ENCODE measurements around the gene TYMP. TPM values are rescaled to one million over a fixed set of nuclear protein-coding genes. Genes with fewer than 3 reads are reported as not detected.
"Not testable (repeated sequence)": the region's sequence is repeated elsewhere in the genome, so short reads cannot be mapped to it uniquely, and the experiment has no call there.

TYMP gene
- total RNA-seq, 1 experiment from 2014 or later, result 27.3 TPM

DNA sequence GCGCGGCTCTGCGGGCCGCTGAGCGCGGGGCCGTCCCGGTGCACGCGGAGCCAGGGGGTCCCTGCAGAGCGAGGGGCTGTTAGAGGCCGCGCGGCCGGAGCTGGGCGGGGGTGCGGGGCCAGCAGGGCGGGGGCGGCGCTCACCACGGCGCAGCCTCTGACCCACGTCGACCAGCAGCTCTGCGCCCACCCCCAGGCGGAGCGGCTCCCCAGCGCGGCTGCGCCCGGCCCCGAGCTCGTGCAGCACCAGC lies 4.0 kb downstream of the TYMP start:
- DNase-seq (ENCODE audit: extremely low read depth, low read depth), result no peak

DNA sequence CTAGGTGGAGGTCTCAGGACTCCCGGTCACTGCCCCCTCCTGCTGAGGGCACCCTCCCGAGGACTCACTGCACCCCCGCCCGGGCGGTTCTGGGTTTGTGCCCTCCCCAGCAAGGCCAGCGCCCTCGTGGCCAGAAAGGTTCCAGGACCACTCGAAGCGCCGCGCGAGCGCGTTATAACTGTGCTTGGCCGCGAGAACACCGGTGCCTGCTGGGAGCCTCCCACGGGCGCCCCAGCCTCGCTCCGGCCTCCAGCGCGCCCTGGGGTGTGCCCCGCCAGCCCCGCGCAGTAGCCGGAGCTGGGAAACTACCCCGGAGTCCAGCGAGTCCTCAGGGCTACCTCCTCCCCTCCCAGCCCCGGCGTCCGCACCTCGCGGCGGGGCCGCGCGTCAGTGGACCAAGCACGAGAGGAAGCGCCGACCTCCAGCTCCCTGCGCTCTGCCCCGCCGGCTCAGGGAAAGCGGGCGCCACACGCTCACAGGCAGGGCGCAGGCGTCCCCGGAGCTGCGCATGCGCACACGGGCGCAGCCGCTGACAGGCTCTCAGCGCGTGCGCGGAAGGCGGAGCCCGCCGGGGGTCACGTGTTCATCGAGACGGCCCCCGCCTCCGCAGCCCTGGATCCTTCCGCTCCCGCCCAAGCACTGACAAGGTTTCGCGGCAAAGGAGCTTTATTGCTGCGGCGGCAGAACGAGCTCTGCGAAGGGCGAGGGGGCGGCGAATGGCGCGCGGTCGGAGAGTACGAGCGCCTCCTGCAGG lies 4.5 kb downstream of the TYMP start, which contains the start of gene SCO2:
Gene SCO2, minus strand, starts transcription at position 495 of the 754 bp plus-strand sequence. CDS start 1,187 bp downstream, outside the sequence.
- peak; percentile 88 for DNase-seq (ENCODE audit: extremely low read depth, low read depth)

DNA sequence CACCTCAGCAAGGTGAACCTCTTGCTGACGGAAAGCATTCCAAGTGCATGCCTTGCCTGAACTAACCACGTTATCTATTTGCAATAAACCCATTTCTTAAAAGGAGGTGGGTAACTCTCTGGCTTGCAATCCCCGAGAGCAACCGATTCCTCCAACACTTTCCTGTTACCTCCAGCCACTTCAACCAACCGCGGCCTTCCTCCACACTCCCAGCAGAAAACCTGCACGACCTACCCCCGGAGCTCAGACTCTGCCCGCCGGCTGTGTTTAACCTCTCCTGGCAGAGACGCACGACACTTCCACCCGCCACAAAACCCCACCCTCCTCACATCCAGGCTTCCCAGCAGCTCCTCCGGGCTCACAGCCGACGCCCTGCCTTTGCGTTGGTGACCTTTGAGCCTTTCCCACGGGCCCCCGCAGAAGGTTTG lies 5.1 kb downstream of the TYMP start:
- DNase-seq (ENCODE audit: extremely low read depth, low read depth), result no peak

DNA sequence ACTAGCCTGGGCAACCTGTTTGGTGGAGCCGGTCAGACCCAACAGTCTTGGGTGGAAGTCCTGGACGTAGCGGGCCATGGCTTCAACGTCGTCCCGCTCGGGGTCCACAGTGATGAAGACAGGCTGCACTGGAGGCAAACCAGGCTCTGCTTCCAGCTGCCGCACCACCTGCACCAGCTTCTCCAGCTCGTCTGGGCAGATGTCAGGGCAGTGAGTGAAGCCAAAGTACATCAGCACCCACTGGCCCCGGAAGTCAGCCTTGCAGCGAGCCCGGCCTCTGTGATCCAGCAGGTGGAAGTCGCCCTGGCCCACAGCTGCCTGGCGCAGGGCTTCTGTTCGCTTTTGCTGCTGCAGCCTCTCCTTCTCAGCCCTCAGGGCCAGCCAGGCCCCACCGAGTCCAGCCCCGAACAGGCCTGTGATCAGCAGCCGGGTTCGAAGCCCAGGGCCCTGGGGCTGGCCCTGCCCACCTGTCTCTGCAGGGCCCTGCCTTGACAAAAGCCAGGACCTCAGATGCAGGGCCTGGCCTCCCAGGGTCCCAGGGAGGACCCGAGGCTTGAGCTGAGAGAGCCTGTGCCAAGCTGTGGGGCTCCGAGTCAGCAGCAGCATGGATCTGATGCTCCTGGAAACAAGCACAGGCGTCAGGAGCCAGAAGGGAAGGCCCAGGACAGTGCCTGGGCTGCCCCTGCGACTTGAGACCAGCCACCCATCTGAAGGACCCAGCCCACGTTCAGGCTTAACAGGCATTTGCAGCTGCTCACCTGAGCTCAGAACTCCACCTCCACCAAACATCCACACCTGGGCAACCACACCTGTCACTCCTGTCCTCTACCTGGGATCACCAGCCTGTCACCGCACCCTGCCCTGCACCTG lies 5.8 kb downstream of the TYMP start:
- no peak for DNase-seq (ENCODE audit: extremely low read depth, low read depth)

DNA sequence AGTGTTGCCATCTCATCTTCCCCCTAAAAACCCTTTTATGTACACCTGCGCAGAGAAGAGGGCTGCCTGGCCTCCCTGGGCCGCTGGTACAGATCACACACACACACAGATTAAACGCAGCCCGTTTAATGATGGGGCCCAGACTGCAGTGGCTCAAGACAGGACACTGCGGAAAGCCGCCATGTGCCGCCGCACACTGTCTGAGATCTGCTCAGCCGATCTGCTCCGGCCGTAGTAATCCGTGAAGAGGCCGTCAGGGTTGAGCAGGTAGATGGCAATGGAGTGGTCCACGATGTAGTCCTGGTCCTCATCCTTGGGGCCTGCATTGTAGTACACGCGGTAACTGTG lies 6.4 kb downstream of the TYMP start:
- no peak for DNase-seq (ENCODE audit: extremely low read depth, low read depth)

DNA sequence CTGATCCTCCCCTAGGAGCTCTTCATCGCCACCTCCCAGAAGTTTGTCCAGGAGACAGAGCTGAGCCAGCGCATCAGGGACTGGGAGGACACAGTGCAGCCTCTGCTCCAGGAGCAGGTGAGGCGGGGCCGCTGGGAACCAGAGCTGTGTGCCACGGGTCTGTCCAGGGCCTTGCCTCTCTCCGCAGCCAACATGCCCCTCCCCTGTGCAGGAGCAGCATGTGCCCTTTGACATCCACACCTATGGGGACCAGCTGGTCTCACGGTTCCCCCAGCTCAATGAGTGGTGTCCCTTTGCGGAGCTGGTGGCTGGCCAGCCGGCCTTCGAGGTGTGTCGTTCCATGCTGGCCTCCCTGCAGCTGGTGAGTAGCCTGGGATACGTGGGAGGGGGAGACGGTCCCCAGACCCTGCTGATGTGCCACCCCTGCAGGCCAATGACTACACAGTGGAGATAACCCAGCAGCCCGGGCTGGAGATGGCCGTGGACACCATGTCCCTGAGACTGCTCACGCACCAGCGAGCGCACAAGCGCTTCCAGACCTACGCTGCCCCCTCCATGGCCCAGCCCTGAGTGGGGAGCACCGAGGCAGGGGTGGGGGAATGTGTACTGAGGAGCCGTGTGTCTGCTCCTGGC lies 6.9 kb downstream of the TYMP start:
- no peak for DNase-seq (ENCODE audit: extremely low read depth, low read depth)

DNA sequence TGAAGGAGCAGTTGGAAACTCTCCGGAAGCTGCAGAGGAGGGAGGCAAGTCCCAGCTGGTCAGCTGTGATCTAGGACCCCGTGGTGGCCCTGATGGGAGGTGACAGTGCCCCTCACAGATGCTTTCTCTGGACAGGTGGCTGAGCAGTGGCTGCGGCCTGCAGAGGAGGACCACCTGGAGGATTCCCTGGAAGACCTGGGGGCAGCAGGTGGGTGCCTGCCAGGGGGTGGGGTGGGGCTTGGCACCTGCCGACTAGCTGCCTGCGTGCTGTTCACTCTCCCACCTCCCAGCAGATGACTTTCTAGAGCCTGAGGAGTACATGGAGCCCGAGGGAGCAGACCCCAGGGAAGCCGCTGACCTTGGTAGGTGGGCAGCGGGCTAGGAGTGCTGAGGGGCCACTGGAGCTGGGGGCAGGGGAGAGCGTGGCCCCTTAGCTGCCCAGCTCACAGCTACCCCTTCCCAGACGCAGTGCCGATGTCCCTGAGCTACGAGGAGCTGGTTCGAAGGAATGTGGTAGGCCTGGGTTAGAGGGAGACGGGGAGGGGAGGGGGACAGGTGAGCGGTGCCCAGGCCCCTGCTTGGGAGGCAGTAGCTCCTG lies 7.5 kb downstream of the TYMP start:
- DNase-seq (ENCODE audit: extremely low read depth, low read depth), result no peak

DNA sequence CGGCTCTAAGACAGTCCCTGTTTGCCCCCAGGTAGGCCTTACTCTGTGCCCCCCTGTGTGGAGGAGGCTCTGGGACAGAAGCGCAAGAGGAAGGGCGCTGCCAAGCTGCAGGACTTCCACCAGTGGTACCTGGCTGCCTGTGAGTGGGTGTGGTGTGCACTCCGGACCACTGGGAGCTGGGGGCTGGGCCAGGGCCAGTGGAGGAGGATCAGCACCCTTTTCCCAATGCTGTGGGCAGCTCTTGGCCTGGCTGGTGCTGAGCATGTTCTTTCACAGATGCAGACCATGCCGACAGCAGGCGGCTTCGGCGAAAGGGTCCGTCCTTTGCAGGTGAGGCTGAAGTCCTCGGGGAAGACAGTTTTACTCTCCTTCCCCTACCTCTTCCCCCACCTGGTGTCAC lies 8.1 kb downstream of the TYMP start:
- DNase-seq (ENCODE audit: extremely low read depth, low read depth), result no peak

DNA sequence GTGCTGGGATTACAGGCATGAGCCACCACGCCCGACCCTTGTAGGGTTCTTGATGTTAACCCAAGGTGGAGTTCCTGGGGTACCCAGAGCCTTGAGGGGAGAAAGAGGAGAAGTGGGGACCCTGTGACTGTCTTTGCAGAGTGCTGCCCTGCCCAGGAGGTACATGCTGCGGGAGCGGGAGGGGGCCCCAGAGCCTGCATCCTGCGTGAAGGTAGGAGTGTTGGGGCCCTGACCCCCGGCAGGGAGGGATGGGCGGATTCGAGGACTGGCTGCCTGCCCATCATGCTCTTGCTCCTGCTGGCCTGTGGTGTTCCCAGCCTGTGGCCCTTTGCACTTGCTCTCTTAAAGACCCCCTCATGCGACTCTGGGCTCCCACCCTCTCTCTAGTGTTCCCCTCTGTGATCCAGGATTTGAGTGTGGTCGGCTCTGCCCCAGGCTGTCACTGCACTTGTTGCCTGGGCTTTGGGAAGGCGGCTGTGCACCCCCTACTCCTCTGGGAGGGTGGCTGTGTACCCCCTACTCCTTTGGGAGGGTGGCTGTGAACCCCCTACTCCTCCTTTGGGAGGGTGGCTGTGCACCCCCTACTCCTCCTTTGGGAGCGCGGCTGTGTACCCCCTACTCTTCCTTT lies 8.9 kb downstream of the TYMP start:
- no peak for DNase-seq (ENCODE audit: extremely low read depth, low read depth)

DNA sequence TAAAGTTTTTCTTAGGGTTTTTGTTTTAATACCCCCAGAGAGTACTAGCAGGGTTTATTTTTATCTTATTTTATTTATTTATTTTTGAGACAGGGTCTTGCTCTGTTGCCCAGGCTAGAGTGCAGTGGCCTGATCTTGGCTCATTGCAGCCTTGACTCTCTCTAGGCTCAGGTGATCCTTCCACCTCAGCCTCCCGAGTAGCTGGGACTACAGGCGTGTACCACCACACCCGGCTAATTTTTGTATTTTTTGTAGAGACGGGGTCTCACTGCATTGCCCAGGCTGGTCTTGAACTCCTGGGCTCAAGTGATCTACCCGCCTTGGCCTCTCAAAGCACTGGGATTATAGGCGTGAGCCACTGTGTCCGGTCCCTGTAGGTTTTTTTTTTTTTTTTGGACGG lies 9.6 kb downstream of the TYMP start:
- not testable (repeated sequence) for DNase-seq (ENCODE audit: extremely low read depth, low read depth)

DNA sequence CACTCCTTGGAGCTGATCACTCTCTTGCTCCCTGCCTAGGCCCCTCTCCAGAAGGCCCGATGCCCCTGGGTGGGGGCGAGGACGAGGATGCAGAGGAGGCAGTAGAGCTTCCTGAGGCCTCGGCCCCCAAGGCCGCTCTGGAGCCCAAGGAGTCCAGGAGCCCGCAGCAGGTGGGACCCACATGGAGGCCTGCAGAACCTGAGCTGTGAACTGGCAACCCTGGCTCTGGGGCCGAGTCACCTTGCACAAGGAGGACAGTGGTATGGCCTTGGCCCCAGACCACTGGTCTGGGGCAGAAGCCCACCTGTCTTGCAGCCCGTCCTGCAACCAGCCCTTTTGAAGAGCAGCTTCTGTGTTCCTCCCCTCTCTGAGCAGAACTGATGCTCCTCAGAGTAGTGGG lies 10.7 kb downstream of the TYMP start:
- no peak for DNase-seq (ENCODE audit: extremely low read depth, low read depth)

DNA sequence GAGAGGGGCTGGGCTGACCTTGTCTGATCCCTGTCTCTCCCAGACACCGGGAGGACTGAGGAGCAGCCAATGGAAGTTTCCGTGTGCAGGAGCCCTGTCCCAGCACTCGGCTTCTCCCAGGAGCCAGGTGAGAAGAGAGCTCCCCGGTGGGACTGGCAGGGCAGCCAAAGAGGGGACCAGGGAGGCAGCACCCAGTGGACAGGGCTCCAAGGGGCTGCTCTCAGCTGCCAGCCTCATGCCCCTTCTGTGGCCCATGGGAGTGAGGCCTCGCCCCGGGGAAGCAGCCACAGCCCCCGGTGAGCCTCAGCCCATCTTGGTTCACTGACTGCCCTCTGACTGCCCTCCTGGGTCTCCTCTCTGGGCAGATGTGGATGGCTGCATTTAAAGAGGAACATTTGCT lies 11.2 kb downstream of the TYMP start:
- DNase-seq (ENCODE audit: extremely low read depth, low read depth), result no peak

DNA sequence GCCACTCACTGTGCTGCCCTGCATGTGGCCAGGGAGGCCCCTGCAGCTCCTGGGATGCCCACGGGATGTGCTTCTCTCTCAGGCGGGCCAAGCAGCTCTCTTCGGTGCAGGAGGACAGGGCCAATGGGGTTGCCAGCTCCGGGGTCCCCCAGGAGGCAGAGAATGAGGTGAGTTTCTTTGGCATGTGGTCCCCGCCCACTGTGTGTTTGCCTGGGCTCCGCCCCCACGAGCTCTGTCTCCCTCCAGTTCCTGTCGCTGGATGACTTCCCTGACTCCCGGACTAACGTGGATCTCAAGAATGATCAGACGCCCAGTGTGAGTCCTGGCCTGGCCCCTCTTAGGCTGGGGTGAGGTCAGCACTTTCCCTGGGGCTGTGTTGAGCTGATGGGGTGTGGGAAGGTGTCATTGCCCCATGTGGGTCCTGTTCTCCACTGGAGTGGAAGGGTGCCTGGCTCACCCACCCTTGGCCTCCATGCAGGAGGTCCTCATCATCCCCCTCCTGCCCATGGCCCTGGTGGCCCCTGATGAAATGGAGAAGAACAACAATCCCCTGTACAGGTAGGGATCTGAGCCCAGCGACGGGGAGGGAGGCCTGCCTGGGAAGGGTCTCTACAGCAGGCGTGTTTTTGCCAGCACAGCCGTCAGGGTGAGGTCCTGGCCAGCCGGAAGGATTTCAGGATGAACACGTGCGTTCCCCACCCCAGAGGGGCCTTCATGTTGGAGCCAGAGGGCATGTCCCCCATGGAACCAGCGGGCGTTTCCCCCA lies 12.1 kb downstream of the TYMP start:
- no peak for DNase-seq (ENCODE audit: extremely low read depth, low read depth)

DNA sequence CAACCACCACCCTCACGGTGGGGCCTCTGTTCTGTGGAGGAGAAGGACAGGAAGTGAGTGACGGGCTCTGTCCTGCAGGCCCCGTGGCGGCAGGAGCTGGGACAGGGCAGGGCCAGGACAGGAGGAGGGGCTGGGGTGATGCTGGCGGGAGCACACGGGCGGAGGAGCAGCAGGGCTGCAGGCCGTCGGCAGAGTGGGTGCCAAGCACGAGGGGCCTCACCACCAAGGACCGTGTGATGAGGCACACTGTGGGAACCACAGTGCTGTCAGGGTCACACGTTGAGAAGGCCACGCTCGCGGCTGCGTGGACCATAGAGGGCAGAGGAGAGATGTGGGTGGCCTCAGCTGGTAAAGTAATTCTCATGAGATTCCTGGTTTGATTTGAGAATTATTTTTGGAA lies 12.9 kb downstream of the TYMP start:
- no peak for DNase-seq (ENCODE audit: extremely low read depth, low read depth)

DNA sequence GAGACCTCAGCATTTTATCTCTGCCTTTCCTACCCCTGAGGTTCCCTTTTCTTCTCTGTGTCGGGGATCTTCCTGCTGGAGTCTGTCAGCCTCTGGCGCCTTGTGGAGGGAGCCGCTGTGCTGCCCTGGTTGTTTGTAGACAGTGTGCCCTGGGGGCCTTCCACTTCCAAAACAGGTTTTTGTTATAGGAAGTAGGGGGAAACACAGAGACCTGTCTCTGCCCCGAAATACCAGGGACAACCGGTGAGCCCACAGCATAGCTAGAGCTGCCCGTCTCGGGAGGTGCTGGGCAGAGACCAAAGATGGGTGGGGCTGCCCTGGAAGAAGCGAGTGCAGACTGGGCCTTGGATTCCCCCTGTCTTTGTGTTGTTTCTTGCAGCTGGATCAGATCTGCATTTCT lies 13.7 kb downstream of the TYMP start:
- no peak for DNase-seq (ENCODE audit: extremely low read depth, low read depth)

DNA sequence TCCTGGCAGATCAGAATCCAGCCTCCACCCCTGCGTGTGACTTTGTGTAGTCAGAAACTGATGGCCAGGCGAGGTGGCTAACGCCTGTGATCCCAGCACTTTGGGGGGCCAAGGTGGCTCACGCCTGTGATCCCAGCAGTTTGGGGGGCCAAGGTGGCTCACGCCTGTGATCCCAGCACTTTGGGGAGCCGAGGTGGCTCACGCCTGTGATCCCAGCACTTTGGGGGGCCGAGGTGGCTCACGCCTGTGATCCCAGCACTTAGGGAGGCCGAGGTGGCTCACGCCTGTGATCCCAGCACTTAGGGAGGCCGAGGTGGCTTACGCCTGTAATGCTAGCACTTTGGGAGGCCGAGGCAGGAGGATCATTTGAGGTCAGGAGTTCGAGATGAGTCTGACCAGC lies 16.6 kb downstream of the TYMP start:
- no peak for DNase-seq (ENCODE audit: extremely low read depth, low read depth)

DNA sequence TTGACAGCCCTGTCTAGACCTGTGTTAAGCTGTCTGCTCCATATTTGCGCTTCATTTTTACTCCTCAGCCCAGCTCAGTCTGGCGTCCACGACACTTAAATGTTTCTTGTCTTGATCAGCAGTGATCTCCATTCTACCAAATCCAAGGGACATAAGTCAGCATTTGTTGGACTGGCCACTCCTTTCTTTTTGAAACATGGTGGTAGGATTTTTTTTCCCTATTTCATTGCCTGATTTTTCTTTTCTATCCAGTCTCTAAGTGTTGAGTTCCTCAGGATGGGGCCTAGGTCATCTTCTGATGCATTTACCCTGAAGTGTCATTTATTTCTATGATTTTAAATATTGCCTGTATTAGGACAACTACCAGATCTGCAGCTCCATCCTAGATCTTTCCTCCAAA lies 20.9 kb downstream of the TYMP start:
- DNase-seq (ENCODE audit: extremely low read depth, low read depth), result no peak

DNA sequence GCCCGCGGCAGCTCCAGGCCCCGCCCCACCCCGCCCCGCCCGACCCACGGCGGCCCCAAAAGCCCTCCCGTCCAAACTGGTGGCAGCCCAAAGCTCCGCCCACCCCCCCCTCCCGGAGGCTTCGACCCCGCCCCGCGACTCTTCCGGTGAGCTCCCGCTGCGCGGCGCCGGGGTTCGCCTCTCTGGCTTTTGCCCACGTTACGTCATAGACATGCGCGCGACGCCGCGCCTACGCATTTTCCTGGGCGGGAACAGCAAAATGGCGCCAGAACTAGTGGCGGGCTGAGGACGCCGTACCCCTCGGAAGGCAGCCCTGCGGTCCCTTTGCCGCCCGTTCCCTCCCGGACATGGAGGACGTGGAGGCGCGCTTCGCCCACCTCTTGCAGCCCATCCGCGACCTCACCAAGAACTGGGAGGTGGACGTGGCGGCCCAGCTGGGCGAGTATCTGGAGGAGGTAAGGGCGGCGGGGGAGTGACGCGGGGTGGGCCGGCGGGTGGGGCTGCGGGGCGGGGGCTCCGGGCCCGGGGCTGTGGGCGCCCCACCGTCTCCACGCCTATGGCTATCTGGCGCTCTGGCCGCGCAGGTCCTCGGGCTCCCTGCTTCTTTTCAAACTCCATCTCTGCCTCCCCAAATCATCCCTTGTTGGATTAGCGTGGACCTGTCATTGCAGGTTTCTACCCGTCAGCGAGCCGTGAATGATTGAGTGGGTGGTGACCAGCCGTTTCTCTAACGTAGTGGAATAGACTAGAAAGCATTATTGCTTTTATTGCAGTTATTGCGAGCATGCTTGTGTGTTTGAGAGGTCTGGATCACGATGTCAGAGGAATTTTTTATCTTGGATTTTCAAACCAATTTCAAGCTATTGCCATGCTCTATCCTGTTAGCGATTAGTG lies 21.6 kb downstream of the TYMP start, which contains the start of gene NCAPH2:
Gene NCAPH2, plus strand, starts transcription at position 234 of the 894 bp plus-strand sequence. Its CDS starts 114 bp downstream, at position 348.
- DNase-seq (ENCODE audit: extremely low read depth, low read depth), result peak; percentile 91

DNA sequence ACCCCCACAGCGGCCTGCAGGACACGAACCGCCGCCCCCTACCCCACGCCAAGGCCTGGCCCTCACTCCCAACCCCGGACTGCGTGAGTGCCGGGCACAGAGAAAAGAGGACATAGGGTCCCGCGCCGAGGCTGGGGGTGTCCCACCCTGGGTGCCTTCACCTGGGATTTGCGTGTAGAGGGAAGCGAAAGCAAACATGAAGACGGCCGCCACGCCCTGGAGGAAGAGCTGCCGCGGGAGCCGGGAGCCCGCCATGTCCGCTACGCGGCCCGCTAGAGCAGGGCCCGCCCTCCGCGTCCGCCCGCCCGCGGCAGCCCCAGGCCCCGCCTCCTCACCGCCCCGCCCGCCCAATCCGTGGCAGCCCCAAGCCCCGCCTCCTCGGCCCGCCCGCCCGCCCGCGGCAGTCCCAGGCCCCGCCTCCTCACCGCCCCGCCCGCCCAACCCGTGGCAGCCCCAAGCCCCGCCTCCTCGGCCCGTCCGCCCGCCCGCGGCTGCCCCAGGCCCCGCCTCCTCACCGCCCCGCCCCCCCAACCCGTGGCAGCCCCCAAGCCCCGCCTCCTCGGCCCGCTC lies 22.3 kb downstream of the TYMP start, which contains the start of gene LMF2:
Gene LMF2, minus strand, starts transcription at position 282 of the 570 bp plus-strand sequence. Its CDS starts 27 bp downstream, at position 255.
- no peak for DNase-seq (ENCODE audit: extremely low read depth, low read depth)
